Body of pancreas (tissue), 4 donors: ENCODE data around the gene SAPCD2. TPM values are rescaled to one million over a fixed set of nuclear protein-coding genes. Genes with fewer than 3 reads are reported as not detected.

Experiments used
- ATAC-seq: fragments of 150-250 bp; one replicate; pipeline ENCODE4 v1.9.1; 2016
- DNase-seq, 4 donors: peaks; one replicate each; pipeline ENCODE4 v3.0.0-alpha.2; 2019
- H3K27ac ChIP-seq, 4 donors: fragments of 200-600 bp; sonication (generic); 1 replicate in 3 of 4; 2 replicates in 1 of 4; pipeline versions ENCODE4 v1.5.1 to v1.6.1; 2016 to 2019; ENCODE audit warnings: mild to moderate bottlenecking in 1 of 4, mixed read lengths in 1 of 4, moderate library complexity in 1 of 4
- H3K27me3 ChIP-seq, 2 donors: fragments of 200-600 bp; sonication (generic); one replicate each; pipeline ENCODE4 v1.6.0; 2016; ENCODE audit warnings: mild to moderate bottlenecking in 1 of 2
- H3K36me3 ChIP-seq, 2 donors: fragments of 200-600 bp; sonication (generic); replicated peaks in 1 of 2; 2 replicates each; pipeline ENCODE4 v1.5.1; 2016; ENCODE audit warnings: low read depth in 2 of 2; ENCODE audit not compliant: insufficient read depth in 1 of 2
- H3K4me1 ChIP-seq: fragments of 200-600 bp; sonication (generic); one replicate; pipeline ENCODE4 v1.6.0; 2016
- H3K4me3 ChIP-seq, 2 donors: fragments of 200-600 bp; sonication (generic); 1 replicate in 1 of 2; 2 replicates in 1 of 2; pipeline ENCODE4 v1.5.1; 2016 to 2019
- H3K9me3 ChIP-seq, 3 donors: fragments of 200-600 bp; sonication (generic); 1 replicate in 2 of 3; 2 replicates in 1 of 3; pipeline ENCODE4 v1.5.1; 2016
- POLR2A ChIP-seq, 3 donors: fragments of 450-650 bp; IDR thresholded peaks; one replicate each; pipeline ENCODE4 v1.6.1; 2016; ENCODE audit warnings: antibody characterized with exemption in 3 of 3, mild to moderate bottlenecking in 2 of 3
- WGBS, 2 donors: methylation state at CpG; one replicate each; pipeline ENCODE4 v1.1.5; 2017; 5-methylcytosine and 5-hydroxymethylcytosine counted together
- intact Hi-C: fragments of 100-400 bp; cut with DNase I; formaldehyde crosslinking; loops from one replicate; pipeline ENCODE4 v1.15.1; 2023
- total RNA-seq, 2 donors: library from RNA; depleted of rRNA; stranded (reverse); fragments of >200 nt; gene quantifications; one replicate each; pipeline ENCODE4 v1.1.0, GENCODE V29; 2016
- TF ChIP-seq, protein P1 (sequence below), 7 experiments: fragments of 450-650 bp in 4 of 7; fragments of 200-600 bp in 3 of 7; sonication (generic) in 3 of 7; IDR thresholded peaks; one replicate each; pipeline ENCODE4 v1.5.1; 2016 to 2019; ENCODE audit warnings: antibody characterized with exemption in 7 of 7

Gene SAPCD2
- total RNA-seq, 2 donors from 2014 or later = 0.66 to 0.78 TPM

DNA sequence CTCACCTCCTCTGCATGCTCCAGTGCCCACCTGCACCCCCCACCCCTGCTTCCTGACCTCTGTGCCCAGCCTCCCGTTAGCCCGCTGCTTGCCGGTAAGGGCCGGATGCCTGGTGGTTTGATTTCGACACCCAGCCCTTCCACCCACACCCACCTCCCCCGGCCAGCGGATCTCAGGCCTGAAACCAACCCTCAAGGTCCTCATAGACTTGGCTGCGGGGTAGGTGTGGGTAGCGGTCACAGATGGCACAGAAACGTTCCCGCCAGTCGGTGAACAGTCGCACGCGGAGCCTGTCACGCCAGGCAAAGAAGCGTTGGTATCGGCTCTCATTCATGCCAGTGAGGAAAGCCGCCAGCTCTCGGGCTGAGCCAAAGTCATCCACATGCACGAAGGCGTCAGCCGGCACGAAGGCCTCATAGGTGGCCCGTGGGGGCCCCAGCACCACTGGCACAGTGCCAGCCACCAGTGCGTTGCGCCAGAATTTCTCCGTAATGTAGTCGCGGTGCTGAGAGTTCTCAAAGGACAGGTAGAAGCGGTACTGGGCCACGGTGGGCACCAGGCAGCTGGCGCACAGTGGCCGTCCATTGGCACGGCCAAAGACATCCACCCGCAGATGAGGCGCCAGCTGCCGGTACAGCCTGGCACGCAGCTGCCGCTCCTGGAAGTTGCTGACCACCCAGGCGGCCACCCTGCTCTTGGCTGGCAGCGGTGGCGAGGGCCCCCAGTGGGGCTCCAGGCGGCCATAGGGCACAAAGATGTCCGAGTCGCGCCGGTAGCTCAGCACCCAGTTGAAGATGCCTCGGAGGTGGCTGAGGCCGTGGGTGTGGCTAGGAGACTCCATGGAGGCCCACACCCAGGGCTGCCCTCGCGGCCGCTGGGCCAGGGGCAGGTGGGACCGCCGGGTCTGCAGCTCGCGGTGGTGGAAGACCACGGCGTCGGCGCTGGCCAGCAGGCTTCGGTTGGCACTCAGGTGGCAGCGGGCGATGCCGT is 39.5 kb downstream of the SAPCD2 start:
- TF ChIP-seq, protein P1, sequence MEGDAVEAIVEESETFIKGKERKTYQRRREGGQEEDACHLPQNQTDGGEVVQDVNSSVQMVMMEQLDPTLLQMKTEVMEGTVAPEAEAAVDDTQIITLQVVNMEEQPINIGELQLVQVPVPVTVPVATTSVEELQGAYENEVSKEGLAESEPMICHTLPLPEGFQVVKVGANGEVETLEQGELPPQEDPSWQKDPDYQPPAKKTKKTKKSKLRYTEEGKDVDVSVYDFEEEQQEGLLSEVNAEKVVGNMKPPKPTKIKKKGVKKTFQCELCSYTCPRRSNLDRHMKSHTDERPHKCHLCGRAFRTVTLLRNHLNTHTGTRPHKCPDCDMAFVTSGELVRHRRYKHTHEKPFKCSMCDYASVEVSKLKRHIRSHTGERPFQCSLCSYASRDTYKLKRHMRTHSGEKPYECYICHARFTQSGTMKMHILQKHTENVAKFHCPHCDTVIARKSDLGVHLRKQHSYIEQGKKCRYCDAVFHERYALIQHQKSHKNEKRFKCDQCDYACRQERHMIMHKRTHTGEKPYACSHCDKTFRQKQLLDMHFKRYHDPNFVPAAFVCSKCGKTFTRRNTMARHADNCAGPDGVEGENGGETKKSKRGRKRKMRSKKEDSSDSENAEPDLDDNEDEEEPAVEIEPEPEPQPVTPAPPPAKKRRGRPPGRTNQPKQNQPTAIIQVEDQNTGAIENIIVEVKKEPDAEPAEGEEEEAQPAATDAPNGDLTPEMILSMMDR (IDR thresholded peaks at IDR 0.05) = no peak
- no peak for TF ChIP-seq POLR2A (IDR thresholded peaks at IDR 0.05)
- ATAC-seq = no peak

DNA sequence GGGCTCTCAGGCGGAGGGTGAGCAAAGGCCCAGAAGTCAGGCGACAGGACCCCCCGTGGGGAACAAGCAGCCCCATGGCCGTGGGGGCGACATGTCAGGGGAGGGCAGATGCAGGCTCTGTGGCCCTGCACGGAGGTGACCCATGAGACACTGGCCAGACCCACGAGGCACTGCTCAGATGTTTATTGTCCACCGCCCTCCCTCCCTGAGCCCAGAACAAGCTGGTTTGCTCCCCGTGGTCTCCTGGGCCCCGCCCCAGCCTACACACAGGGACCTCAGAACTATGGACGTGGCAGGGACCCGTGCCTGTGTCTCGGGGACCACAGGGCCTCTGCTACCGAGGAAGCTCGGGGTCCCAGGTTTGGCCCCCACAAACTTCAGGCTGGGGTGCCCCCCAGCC is 40.4 kb downstream of the SAPCD2 start:
- Histone ChIP-seq H3K4me1 (peaks cover 47% of the 10 kb centered on the region), H3K4me3 (no peak overlapping the region), H3K27me3 (no peaks in the 10 kb centered on the region), H3K9me3 (no peaks in the 10 kb centered on the region), H3K36me3 (no peaks in the 10 kb centered on the region), H3K27ac (no peak overlapping the region)
- no peak for TF ChIP-seq POLR2A (IDR thresholded peaks at IDR 0.05)
- TF ChIP-seq, protein P1 (IDR thresholded peaks at IDR 0.05) = no peak
- intact Hi-C loops = no loop called here
- DNase-seq = no peak
- no peak for ATAC-seq
- 36 to 74% methylated on average over 3 to 14 of the region's 15 CpGs for WGBS, 2 donors

More for the DNA sequence above, 39.5 kb downstream of the SAPCD2 start:
- WGBS, 2 donors = 84 to 88% methylated on average over 23 to 63 of the region's 65 CpGs
- H3K4me1 ChIP-seq = peaks cover 45% of the 10 kb centered on the region
- no peaks in the 10 kb centered on the region for H3K9me3 ChIP-seq
- H3K27ac ChIP-seq = no peak overlapping the region
- intact Hi-C loops = no loop called here
- H3K4me3 ChIP-seq = no peak overlapping the region
- no peaks in the 10 kb centered on the region for H3K27me3 ChIP-seq
- DNase-seq = no peak
- H3K36me3 ChIP-seq = no peaks in the 10 kb centered on the region

DNA sequence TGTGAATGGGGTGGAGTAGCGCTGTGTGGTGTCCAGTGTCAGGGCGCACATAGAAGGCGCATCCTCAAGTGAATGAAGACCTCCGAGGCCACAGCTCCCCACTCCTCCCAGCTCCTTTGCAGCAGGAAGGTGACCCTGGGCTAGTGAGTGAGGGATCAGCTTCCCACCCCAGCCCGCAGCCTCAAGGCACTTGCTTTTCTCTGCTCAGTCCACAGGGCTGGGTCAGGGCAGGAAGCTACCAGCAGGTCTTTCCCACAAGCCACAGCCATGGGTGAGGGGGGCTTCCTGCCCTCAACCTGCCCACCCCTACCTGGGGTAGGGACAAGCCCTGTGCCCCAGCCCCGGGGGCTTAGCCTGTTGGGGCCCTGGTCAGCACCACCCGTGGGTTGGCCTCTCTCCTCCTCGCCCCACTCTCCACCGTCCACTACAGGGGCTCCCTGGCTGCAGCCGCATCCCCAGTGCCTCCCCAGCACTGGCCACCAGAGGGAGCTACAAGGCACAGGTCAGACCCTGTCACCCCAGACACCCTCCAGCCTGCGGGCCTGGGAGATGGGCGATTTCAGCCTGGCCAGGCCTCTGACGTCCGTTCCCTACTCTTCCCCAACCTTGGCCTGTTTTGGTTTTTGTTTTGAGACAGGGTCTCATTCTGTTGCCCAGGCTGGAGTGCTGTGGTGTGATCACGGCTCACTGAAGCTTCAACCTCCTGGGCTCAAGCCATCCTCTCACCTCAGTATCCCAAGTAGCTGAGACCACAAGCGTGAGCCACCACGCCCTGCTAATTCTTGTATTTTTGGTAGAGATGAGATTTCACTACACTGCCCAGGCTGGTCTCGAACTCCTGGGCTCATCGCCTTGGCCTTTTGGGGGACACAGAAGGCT is 41.1 kb downstream of the SAPCD2 start:
- no peaks in the 10 kb centered on the region for H3K36me3 ChIP-seq
- intact Hi-C loops = no loop called here
- H3K27ac ChIP-seq = peak overlapping the region in 3 of 4 donors; percentile 51 to 70 (median 59)
- H3K9me3 ChIP-seq = no peaks in the 10 kb centered on the region
- H3K4me1 ChIP-seq = peaks cover 41% of the 10 kb centered on the region
- peak; percentile 57 for ATAC-seq
- 20 to 25% methylated on average over 15 to 17 of the region's 19 CpGs for WGBS, 2 donors
- TF ChIP-seq POLR2A (IDR thresholded peaks at IDR 0.05) = no peak
- TF ChIP-seq, protein P1 (IDR thresholded peaks at IDR 0.05) = peak; percentile 71 to 93 (median 84)
- no peak overlapping the region for H3K4me3 ChIP-seq
- DNase-seq = peak; percentile 76 to 82 (median 78)
- H3K27me3 ChIP-seq = no peaks in the 10 kb centered on the region

DNA sequence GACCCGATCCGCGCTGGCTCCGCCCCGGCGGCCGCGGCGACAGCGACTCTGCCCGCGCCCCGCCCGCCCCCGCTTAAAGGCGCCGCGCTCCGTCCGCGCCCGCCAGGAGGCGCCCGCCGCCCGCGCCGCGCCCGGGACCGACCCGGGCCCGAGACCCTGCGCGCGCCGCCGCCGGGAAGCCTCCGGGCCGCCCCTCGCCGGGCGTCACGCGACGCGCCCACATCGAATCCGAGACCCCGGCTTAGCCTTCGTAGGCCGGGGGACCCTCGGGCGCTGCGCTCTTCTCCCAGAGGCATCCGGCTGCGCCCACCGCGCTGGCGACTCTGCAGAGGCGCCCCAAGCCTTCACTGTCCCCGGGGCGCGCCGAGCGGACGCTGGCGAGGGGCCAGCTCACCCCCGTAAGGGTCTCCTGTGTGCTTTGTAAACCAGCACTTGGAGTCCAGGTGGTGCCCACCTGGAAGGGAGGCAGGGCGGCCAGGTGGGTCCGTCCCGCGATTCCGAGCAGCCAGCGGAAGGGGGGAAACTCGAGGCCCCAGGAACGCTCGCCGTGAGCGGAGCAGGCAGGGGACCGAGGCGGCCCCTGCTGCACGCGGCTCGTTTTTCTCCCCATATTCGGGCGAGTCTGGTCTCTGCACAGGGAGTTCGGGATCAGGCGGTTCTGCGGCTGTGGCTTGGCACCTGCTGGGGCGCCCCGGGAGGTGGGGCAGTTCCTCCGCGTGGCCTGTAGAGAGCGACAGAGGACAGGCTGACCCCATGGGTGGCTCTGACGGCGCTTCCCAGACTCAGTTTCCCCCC is 41.9 kb downstream of the SAPCD2 start:
- intact Hi-C loops = no loop called here
- TF ChIP-seq POLR2A (IDR thresholded peaks at IDR 0.05) = no peak
- TF ChIP-seq, protein P1 (IDR thresholded peaks at IDR 0.05) = peak in 5 of 7 experiments; percentile 9 to 87 (median 34)
- Histone ChIP-seq H3K27me3 (no peaks in the 10 kb centered on the region), H3K9me3 (no peaks in the 10 kb centered on the region), H3K36me3 (no peaks in the 10 kb centered on the region), H3K4me1 (peaks cover 41% of the 10 kb centered on the region), H3K27ac (peak overlapping the region in 3 of 4 donors; percentile 51 to 70 (median 59)), H3K4me3 (peak overlapping the region; percentile 51 to 62)
- DNase-seq (peak; percentile 72 to 83 (median 76)), ATAC-seq (peak; percentile 77)
- 0 to 1% methylated on average over 4 to 61 of the region's 98 CpGs for WGBS, 2 donors
